ENCODE data around the gene MLLT3.

DNA sequence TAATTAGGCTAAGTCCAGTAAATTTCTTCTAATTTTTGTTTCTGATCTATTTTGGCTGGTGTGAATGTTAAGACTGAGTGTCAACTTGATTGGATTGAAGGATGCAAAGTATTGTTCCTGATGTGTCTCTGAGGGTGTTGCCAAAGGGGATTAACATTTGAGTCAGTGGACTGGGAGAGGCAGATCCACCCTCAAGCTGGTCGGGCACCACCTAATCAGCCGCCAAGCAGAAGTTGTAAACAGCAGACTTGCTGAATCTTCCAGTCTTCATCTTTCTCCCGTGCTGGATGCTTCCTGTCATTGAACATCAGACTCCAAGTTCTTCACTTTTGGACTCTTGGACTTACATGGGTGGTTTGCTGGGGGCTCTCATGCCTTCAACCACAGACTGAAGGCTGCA is 21.4 kb upstream of the MLLT3 start:
- TF ChIP-seq ZNF274 (IDR thresholded peaks at IDR 0.05; ENCODE audit: borderline replicate concordance, extremely low read depth, low read length): no peak
- no peak for TF ChIP-seq NRF1 (IDR thresholded peaks at IDR 0.05; ENCODE audit: low read depth, low read length)
- TF ChIP-seq, protein P1, sequence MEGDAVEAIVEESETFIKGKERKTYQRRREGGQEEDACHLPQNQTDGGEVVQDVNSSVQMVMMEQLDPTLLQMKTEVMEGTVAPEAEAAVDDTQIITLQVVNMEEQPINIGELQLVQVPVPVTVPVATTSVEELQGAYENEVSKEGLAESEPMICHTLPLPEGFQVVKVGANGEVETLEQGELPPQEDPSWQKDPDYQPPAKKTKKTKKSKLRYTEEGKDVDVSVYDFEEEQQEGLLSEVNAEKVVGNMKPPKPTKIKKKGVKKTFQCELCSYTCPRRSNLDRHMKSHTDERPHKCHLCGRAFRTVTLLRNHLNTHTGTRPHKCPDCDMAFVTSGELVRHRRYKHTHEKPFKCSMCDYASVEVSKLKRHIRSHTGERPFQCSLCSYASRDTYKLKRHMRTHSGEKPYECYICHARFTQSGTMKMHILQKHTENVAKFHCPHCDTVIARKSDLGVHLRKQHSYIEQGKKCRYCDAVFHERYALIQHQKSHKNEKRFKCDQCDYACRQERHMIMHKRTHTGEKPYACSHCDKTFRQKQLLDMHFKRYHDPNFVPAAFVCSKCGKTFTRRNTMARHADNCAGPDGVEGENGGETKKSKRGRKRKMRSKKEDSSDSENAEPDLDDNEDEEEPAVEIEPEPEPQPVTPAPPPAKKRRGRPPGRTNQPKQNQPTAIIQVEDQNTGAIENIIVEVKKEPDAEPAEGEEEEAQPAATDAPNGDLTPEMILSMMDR (IDR thresholded peaks at IDR 0.05; ENCODE audit: control extremely low read depth in 1 of 3, insufficient read depth in 1 of 3, low read depth in 1 of 3, low read length in 3 of 3): no peak

All from H1 (cell line).